GM18517 (cell line): ENCODE results near the gene SLC6A7.

Experiments
- ATAC-seq: cut with Tn5 transposase; IDR thresholded peaks from one replicate; pipeline ENCODE4 v1.9.1; 2021; ENCODE audit warnings: mild to moderate bottlenecking, moderate library complexity; ENCODE audit not compliant: unreplicated experiment

The SLC6A7 gene

GRCh38 chr5:150155258-150156026 is 34.4 kb upstream of the SLC6A7 start, which contains the start of gene PDGFRB:
Gene PDGFRB (minus strand): TSS chr5:150155845. CDS start chr5:150137047, 18,798 bp downstream.
- peak; percentile 65 for ATAC-seq

- no peak for ATAC-seq
Observed at GRCh38 chr5:150156027-150156368, 33.9 kb upstream of the SLC6A7 start.

- no peak for ATAC-seq
Observed at GRCh38 chr5:150156540-150156939, 33.3 kb upstream of the SLC6A7 start.

- ATAC-seq, result no peak
Observed at GRCh38 chr5:150157168-150157567, 32.7 kb upstream of the SLC6A7 start.

GRCh38 chr5:150158170-150158949 is 31.5 kb upstream of the SLC6A7 start:
- no peak for ATAC-seq

GRCh38 chr5:150159031-150159430 is 30.8 kb upstream of the SLC6A7 start:
- ATAC-seq, result no peak

GRCh38 chr5:150159741-150160179 is 30.1 kb upstream of the SLC6A7 start:
- no peak for ATAC-seq

- ATAC-seq, result no peak
Observed at GRCh38 chr5:150160448-150161081, 29.3 kb upstream of the SLC6A7 start.

- peak; percentile 71 for ATAC-seq
Observed at GRCh38 chr5:150161242-150162141, 28.4 kb upstream of the SLC6A7 start.

- ATAC-seq, result no peak
Observed at GRCh38 chr5:150162142-150162513, 27.7 kb upstream of the SLC6A7 start.

GRCh38 chr5:150163035-150163434 is 26.8 kb upstream of the SLC6A7 start:
- ATAC-seq, result no peak

GRCh38 chr5:150163547-150164059 is 26.3 kb upstream of the SLC6A7 start:
- no peak for ATAC-seq

- no peak for ATAC-seq
Observed at GRCh38 chr5:150164211-150164980, 25.5 kb upstream of the SLC6A7 start.

- no peak for ATAC-seq
Observed at GRCh38 chr5:150166037-150166649, 23.7 kb upstream of the SLC6A7 start.

GRCh38 chr5:150166650-150167511 is 23.0 kb upstream of the SLC6A7 start, which contains the start of gene CDX1:
Gene CDX1 (plus strand): TSS chr5:150166778. CDS start chr5:150166877, 99 bp downstream.
- no peak for ATAC-seq

GRCh38 chr5:150167512-150167850 is 22.4 kb upstream of the SLC6A7 start:
- ATAC-seq, result no peak

- no peak for ATAC-seq
Observed at GRCh38 chr5:150167908-150168307, 22.0 kb upstream of the SLC6A7 start.

GRCh38 chr5:150168864-150169263 is 21.0 kb upstream of the SLC6A7 start:
- ATAC-seq, result no peak
